Upper lobe of right lung (tissue), 1 donor: ENCODE data around the gene SNRPB2. TPM values are rescaled to one million over a fixed set of nuclear protein-coding genes. Genes with fewer than 3 reads are reported as not detected.

ENCODE experiments used
- ATAC-seq: fragments of 200-7000 bp; cut with Tn5 transposase; one replicate; pipeline ENCODE4 v1.9.1; 2020; ENCODE audit warnings: mild to moderate bottlenecking, moderate library complexity
- DNase-seq: peaks from one replicate; pipeline ENCODE4 v3.0.0-alpha.2; 2020
- H3K27ac ChIP-seq: fragments of 200-600 bp; one replicate; pipeline ENCODE4 v1.8.0; 2022
- H3K27me3 ChIP-seq: fragments of 200-600 bp; one replicate; pipeline ENCODE4 v1.8.0; 2022; ENCODE audit warnings: mild to moderate bottlenecking
- H3K36me3 ChIP-seq: fragments of 200-600 bp; one replicate; pipeline ENCODE4 v1.8.0; 2022
- H3K4me1 ChIP-seq: fragments of 200-600 bp; one replicate; pipeline ENCODE4 v1.8.0; 2022
- H3K4me3 ChIP-seq: fragments of 200-600 bp; one replicate; pipeline ENCODE4 v1.8.0; 2022; ENCODE audit warnings: mild to moderate bottlenecking
- H3K9me3 ChIP-seq: fragments of 200-600 bp; one replicate; pipeline ENCODE4 v1.8.0; 2022
- intact Hi-C: fragments of 100-400 bp; cut with DNase I; formaldehyde crosslinking; loops from one replicate; pipeline ENCODE4 v1.11.0; 2022
- total RNA-seq: library from RNA; stranded (reverse); fragmentation: NEBNext Ultra II Directional; extraction: Animal tissue kit (Norgen Biotek cat#: 25700); gene quantifications from one replicate; pipeline ENCODE4 v1.2.1, GENCODE V29; 2021
- TF ChIP-seq, protein P1 (sequence below): fragments of 200-600 bp; IDR thresholded peaks from one replicate; pipeline ENCODE4 v1.8.0; 2022; ENCODE audit warnings: antibody characterized with exemption
- donor health status: DM: no; HTN: yes; CAD: no; lungs with severe emphysema.

SNRPB2 gene
- total RNA-seq, 1 donor from 2014 or later, result 39.5 TPM

GRCh38 chr20:16748308-16748900, 18.6 kb downstream of the SNRPB2 start, which contains the start of gene OTOR:
Gene OTOR (plus strand): TSS chr20:16748358. CDS start chr20:16748402, 44 bp downstream.
- H3K36me3 ChIP-seq, result no peaks in the 10 kb centered on the region
- H3K27me3 ChIP-seq, result no peaks in the 10 kb centered on the region
- TF ChIP-seq, protein P1, sequence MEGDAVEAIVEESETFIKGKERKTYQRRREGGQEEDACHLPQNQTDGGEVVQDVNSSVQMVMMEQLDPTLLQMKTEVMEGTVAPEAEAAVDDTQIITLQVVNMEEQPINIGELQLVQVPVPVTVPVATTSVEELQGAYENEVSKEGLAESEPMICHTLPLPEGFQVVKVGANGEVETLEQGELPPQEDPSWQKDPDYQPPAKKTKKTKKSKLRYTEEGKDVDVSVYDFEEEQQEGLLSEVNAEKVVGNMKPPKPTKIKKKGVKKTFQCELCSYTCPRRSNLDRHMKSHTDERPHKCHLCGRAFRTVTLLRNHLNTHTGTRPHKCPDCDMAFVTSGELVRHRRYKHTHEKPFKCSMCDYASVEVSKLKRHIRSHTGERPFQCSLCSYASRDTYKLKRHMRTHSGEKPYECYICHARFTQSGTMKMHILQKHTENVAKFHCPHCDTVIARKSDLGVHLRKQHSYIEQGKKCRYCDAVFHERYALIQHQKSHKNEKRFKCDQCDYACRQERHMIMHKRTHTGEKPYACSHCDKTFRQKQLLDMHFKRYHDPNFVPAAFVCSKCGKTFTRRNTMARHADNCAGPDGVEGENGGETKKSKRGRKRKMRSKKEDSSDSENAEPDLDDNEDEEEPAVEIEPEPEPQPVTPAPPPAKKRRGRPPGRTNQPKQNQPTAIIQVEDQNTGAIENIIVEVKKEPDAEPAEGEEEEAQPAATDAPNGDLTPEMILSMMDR, result no peak
- H3K4me1 ChIP-seq, result no peaks in the 10 kb centered on the region
- H3K27ac ChIP-seq, result no peak within 1 kb of the TSS
- no peaks in the 10 kb centered on the region for H3K9me3 ChIP-seq
- H3K4me3 ChIP-seq, result no peak within 1 kb of the TSS
- intact Hi-C loops, result no loop called here
- ATAC-seq, result no peak
- no peak for DNase-seq

GRCh38 chr20:16749573-16749972, 19.7 kb downstream of the SNRPB2 start:
- Histone ChIP-seq H3K4me1 (no peaks in the 10 kb centered on the region), H3K36me3 (no peaks in the 10 kb centered on the region), H3K27me3 (no peaks in the 10 kb centered on the region), H3K27ac (no peak overlapping the region), H3K9me3 (no peaks in the 10 kb centered on the region), H3K4me3 (no peak overlapping the region)
- intact Hi-C loops, result no loop called here
- no peak for ATAC-seq
- no peak for DNase-seq
- TF ChIP-seq, protein P1, result no peak

GRCh38 chr20:16752082-16752481, 22.3 kb downstream of the SNRPB2 start:
- Histone ChIP-seq H3K4me1 (no peaks in the 10 kb centered on the region), H3K4me3 (no peak overlapping the region), H3K27ac (no peak overlapping the region), H3K9me3 (no peaks in the 10 kb centered on the region), H3K27me3 (no peaks in the 10 kb centered on the region), H3K36me3 (no peaks in the 10 kb centered on the region)
- intact Hi-C loops, result no loop called here
- DNase-seq (no peak), ATAC-seq (no peak)
- TF ChIP-seq, protein P1, result no peak

DNA sequence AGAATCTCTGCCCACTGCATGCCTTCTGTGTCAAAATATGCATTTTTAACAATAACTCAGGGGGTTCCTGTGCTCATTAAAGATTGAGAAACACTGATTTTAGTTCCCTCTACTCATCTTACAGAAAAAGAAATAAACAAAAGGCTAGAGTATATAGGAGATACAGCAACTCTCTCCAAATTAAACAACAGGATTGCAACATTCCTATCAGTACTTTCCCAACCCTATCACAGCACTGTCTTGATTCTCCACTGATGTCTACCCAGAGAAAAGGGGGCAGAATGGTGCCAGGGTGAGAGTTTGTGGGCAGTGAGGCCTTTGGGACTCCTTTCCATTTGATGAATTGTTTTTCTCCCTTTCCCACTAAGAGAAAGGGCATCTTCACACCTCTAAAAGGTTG, 23.1 kb downstream of the SNRPB2 start:
- DNase-seq (no peak), ATAC-seq (no peak)
- no peaks in the 10 kb centered on the region for H3K4me1 ChIP-seq
- H3K27me3 ChIP-seq, result no peaks in the 10 kb centered on the region
- intact Hi-C loops, result no loop called here
- H3K36me3 ChIP-seq, result no peaks in the 10 kb centered on the region
- H3K27ac ChIP-seq, result no peak overlapping the region
- no peak overlapping the region for H3K4me3 ChIP-seq
- no peaks in the 10 kb centered on the region for H3K9me3 ChIP-seq
- TF ChIP-seq, protein P1, result no peak

GRCh38 chr20:16758454-16759180, 28.8 kb downstream of the SNRPB2 start:
- no peaks in the 10 kb centered on the region for H3K27me3 ChIP-seq
- DNase-seq (no peak), ATAC-seq (no peak)
- H3K9me3 ChIP-seq, result no peaks in the 10 kb centered on the region
- no peak overlapping the region for H3K4me3 ChIP-seq
- H3K27ac ChIP-seq, result no peak overlapping the region
- no peaks in the 10 kb centered on the region for H3K36me3 ChIP-seq
- intact Hi-C loops, result no loop called here
- TF ChIP-seq, protein P1, result no peak
- peaks cover 3% of the 10 kb centered on the region for H3K4me1 ChIP-seq
